RWPE1 (cell line): ENCODE measurements around the gene AASS.

Experiments used
- CTCF ChIA-PET: fragments of 350-600 bp; sonication (Branson Sonifier 250); formaldehyde crosslinking; extraction: SDS; loops from one replicate; lab custom pipeline; 2021; lab: Yijun Ruan, JAX
- POLR2A ChIA-PET: fragments of 400-600 bp; formaldehyde crosslinking; extraction: SDS; loops from one replicate; lab custom pipeline; 2020; ENCODE audit warnings: antibody characterized with exemption; ENCODE audit not compliant: low non-redundant PET; lab: Yijun Ruan, JAX
- DNase-seq: peaks from one replicate; pipeline ENCODE4 v3.0.0; 2012; ENCODE audit warnings: low spot score
- H3K27ac ChIP-seq: fragments of 450-650 bp; 2 replicates; pipeline ENCODE4 v1.5.1; 2017
- CTCF ChIP-seq: fragments of 450-650 bp; conservative IDR thresholded peaks from 2 replicates; pipeline ENCODE4 v1.5.1; 2017; ENCODE audit warnings: low read depth, mild to moderate bottlenecking

AASS gene

GRCh38 chr7:122133477-122133876 lies 10.6 kb downstream of the AASS start:
- DNase-seq, result no peak
- no peak for TF ChIP-seq CTCF
- ChIA-PET CTCF (no interaction called here), POLR2A (no interaction called here)
- no peak overlapping the region for H3K27ac ChIP-seq

- TF ChIP-seq CTCF, result no peak
- ChIA-PET CTCF (no interaction called here), POLR2A (no interaction called here)
- DNase-seq, result no peak
- no peak overlapping the region for H3K27ac ChIP-seq
These were observed 11.7 kb downstream of the AASS start for GRCh38 chr7:122132341-122132740.

- no peak for DNase-seq
- TF ChIP-seq CTCF, result no peak
- ChIA-PET CTCF (no interaction called here), POLR2A (no interaction called here)
- no peak overlapping the region for H3K27ac ChIP-seq
These were observed 20.3 kb downstream of the AASS start for GRCh38 chr7:122123746-122124145.

- DNase-seq, result no peak
- TF ChIP-seq CTCF, result no peak
- H3K27ac ChIP-seq, result no peak overlapping the region
- ChIA-PET POLR2A (no interaction called here), CTCF (no interaction called here)
These were observed 25.3 kb downstream of the AASS start for GRCh38 chr7:122118757-122119156.

- ChIA-PET POLR2A (no interaction called here), CTCF (interaction anchor here (0.6 kb wide), 1 partner anchor 23 kb away, joined by 4 read pairs; no protein-coding TSS in a partner anchor)
- no peak overlapping the region for H3K27ac ChIP-seq
- no peak for DNase-seq
- no peak for TF ChIP-seq CTCF
These were observed 41.0 kb downstream of the AASS start for GRCh38 chr7:122103064-122103463.

- DNase-seq, result no peak
- ChIA-PET CTCF (no interaction called here), POLR2A (no interaction called here)
- H3K27ac ChIP-seq, result no peak overlapping the region
- no peak for TF ChIP-seq CTCF
These were observed 44.0 kb downstream of the AASS start for GRCh38 chr7:122100021-122100420.

GRCh38 chr7:122095642-122096041 lies 48.4 kb downstream of the AASS start:
- TF ChIP-seq CTCF, result no peak
- H3K27ac ChIP-seq, result no peak overlapping the region
- ChIA-PET CTCF (no interaction called here), POLR2A (no interaction called here)
- no peak for DNase-seq
